HCT116 (cell line): ENCODE measurements around the gene THBD. TPM values are rescaled to one million over a fixed set of nuclear protein-coding genes. Genes with fewer than 3 reads are reported as not detected.

Source experiments
- ATAC-seq: fragments of 200-7000 bp; cut with Tn5 transposase; 2 replicates; pipeline ENCODE4 v1.9.1; 2020; ENCODE audit warnings: mild to moderate bottlenecking, moderate library complexity
- BruUV-seq: library from RNA; stranded (reverse); fragments of 400-500 nt; replicated peaks from 2 replicates; lab custom pipeline; 2021; lab: Mats Ljungman, UMichigan
- CTCF ChIA-PET: fragments of 300-600 bp; sonication (Branson Sonifier 250); formaldehyde crosslinking; loops from one replicate; lab custom pipeline; 2021; ENCODE audit warnings: antibody characterized with exemption; lab: Charles Lee
- POLR2A ChIA-PET: fragments of 300-600, 350-600 bp; sonication (Branson Sonifier 250); formaldehyde crosslinking; loops from one replicate; lab custom pipeline; 2021; ENCODE audit warnings: antibody characterized with exemption; lab: Charles Lee
- RAD21 ChIA-PET, 2 experiments: fragments of 300-600 bp; sonication (Branson Sonifier 250); formaldehyde crosslinking; loops; one replicate each; lab custom pipeline; 2023; ENCODE audit warnings: low total read pairs in 2 of 2; ENCODE audit not compliant: uncharacterized antibody in 2 of 2, unreplicated experiment in 2 of 2, low non-redundant PET in 1 of 2; lab: Charles Lee
- DNase-seq: peaks from one replicate; pipeline ENCODE4 v3.0.0-alpha.2; 2010; ENCODE audit warnings: low read depth, low spot score
- H2AFZ ChIP-seq: fragments of 200-600 bp; shearing (Covaris generic), sonication (generic); 2 replicates; pipeline ENCODE4 v1.6.1; 2017; ENCODE audit warnings: low read depth, mixed run types, mixed read lengths, antibody characterized with exemption, low read length; ENCODE audit not compliant: poor library complexity, severe bottlenecking
- H3K27ac ChIP-seq: 2 replicates; pipeline ENCODE4 v1.5.1; 2012; ENCODE audit warnings: low read depth, low read length
- H3K27me3 ChIP-seq: fragments of 200-600 bp; sonication (generic); 2 replicates; pipeline ENCODE4 v1.6.1; 2016; ENCODE audit warnings: mixed run types, low read length, mixed read lengths; ENCODE audit not compliant: insufficient read depth
- H3K36me3 ChIP-seq, 2 experiments: fragments of 200-500 bp in 1 of 2; fragments of 200-600 bp in 1 of 2; sonication (Bioruptor generic) in 1 of 2; sonication (generic) in 1 of 2; 2 replicates each; pipeline versions ENCODE4 v1.5.1 to v1.6.1; 2014 to 2016; ENCODE audit warnings: low read length in 2 of 2, inconsistent platforms in 1 of 2, mixed read lengths in 1 of 2, mixed run types in 1 of 2; ENCODE audit not compliant: insufficient read depth in 2 of 2, control insufficient read depth in 1 of 2
- H3K4me1 ChIP-seq, 2 experiments: fragments of 200-600 bp in 1 of 2; sonication (generic) in 1 of 2; 2 replicates each; pipeline versions ENCODE4 v1.5.1 to v1.6.1; 2012 to 2017; ENCODE audit warnings: low read length in 2 of 2, inconsistent platforms in 1 of 2, mild to moderate bottlenecking in 1 of 2, mixed read lengths in 1 of 2, mixed run types in 1 of 2, moderate library complexity in 1 of 2; ENCODE audit not compliant: insufficient read depth in 2 of 2, control insufficient read depth in 1 of 2
- H3K4me2 ChIP-seq: fragments of 200-600 bp; sonication (generic); 2 replicates; pipeline ENCODE4 v1.6.1; 2017; ENCODE audit warnings: mixed run types, low read length, mixed read lengths
- H3K4me3 ChIP-seq, 2 experiments: fragments of 200-600 bp in 1 of 2; sonication (generic) in 1 of 2; replicated peaks in 1 of 2; 2 replicates each; pipeline ENCODE4 v1.5.1; 2011 to 2016; ENCODE audit warnings: low read length in 2 of 2, control low read depth in 1 of 2, low read depth in 1 of 2, mild to moderate bottlenecking in 1 of 2, mixed read lengths in 1 of 2, mixed run types in 1 of 2
- H3K79me2 ChIP-seq: fragments of 200-600 bp; sonication (generic); 2 replicates; pipeline ENCODE4 v1.6.1; 2017; ENCODE audit warnings: mild to moderate bottlenecking, mixed run types, low read length, moderate library complexity, mixed read lengths; ENCODE audit not compliant: insufficient read depth
- H3K9ac ChIP-seq: fragments of 200-600 bp; sonication (generic); 2 replicates; pipeline ENCODE4 v1.6.1; 2016; ENCODE audit warnings: low read length, mixed read lengths
- H3K9me2 ChIP-seq: fragments of 200-600 bp; sonication (generic), shearing (Covaris generic); 2 replicates; pipeline ENCODE4 v1.6.1; 2017; ENCODE audit warnings: mixed run types, mild to moderate bottlenecking, moderate library complexity; ENCODE audit not compliant: insufficient read depth
- H3K9me3 ChIP-seq, 2 experiments: fragments of 200-500 bp in 1 of 2; fragments of 200-600 bp in 1 of 2; sonication (Bioruptor generic) in 1 of 2; sonication (generic) in 1 of 2; 2 replicates each; pipeline ENCODE4 v1.6.1; 2014 to 2017; ENCODE audit warnings: low read length in 2 of 2, mixed read lengths in 2 of 2, inconsistent platforms in 1 of 2, low read depth in 1 of 2, mild to moderate bottlenecking in 1 of 2, mixed run types in 1 of 2, moderate library complexity in 1 of 2; ENCODE audit not compliant: control insufficient read depth in 1 of 2, insufficient read depth in 1 of 2
- H4K20me1 ChIP-seq: fragments of 200-600 bp; sonication (generic), shearing (Covaris generic); 2 replicates; pipeline ENCODE4 v1.6.1; 2017; ENCODE audit warnings: mixed run types, mild to moderate bottlenecking, moderate library complexity; ENCODE audit not compliant: insufficient read depth
- ATF3 ChIP-seq: IDR thresholded peaks from 2 replicates; pipeline ENCODE4 v1.6.1; 2012
- EGR1 ChIP-seq: IDR thresholded peaks from 2 replicates; pipeline ENCODE4 v1.6.1; 2012; ENCODE audit warnings: low read depth
- EZH2 ChIP-seq: fragments of 200-600 bp; sonication (generic); IDR thresholded peaks from 2 replicates; pipeline ENCODE4 v1.6.1; 2017; ENCODE audit warnings: antibody characterized with exemption, mixed run types
- MAX ChIP-seq: IDR thresholded peaks from 2 replicates; pipeline ENCODE4 v1.6.1; 2012
- POLR2AphosphoS5 ChIP-seq: IDR thresholded peaks from 2 replicates; pipeline ENCODE4 v1.6.1; 2011; ENCODE audit warnings: mild to moderate bottlenecking, low read depth, low read length, moderate library complexity
- REST ChIP-seq: IDR thresholded peaks from 2 replicates; pipeline ENCODE4 v1.6.1; 2012; ENCODE audit warnings: low read depth
- SIN3A ChIP-seq: IDR thresholded peaks from 2 replicates; pipeline ENCODE4 v1.6.1; 2012; ENCODE audit warnings: low read depth
- SP1 ChIP-seq: IDR thresholded peaks from 2 replicates; pipeline ENCODE4 v1.6.1; 2012; ENCODE audit warnings: low read depth
- ZFX ChIP-seq: fragments of 450-650 bp; IDR thresholded peaks from 2 replicates; pipeline ENCODE4 v1.6.1; 2017
- intact Hi-C: fragments of 100-400 bp; cut with micrococcal nuclease; formaldehyde crosslinking; loops from 2 replicates; pipeline ENCODE4 v1.10.0; 2022
- total RNA-seq: library from RNA; stranded (reverse); gene quantifications from one replicate; pipeline ENCODE4 v1.2.1, GENCODE V29; 2021; ENCODE audit not compliant: unreplicated experiment

Gene THBD
- total RNA-seq, 1 experiment from 2014 or later, result 0.39 TPM

- no peaks in the 10 kb centered on the region for H3K79me2 ChIP-seq
- no peak overlapping the region for H3K4me3 ChIP-seq
- CTCF ChIA-PET, result no interaction called here
- intact Hi-C loops, result no loop called here
- no peak overlapping the region for H3K4me2 ChIP-seq
- H3K4me1 ChIP-seq, result no peaks in the 10 kb centered on the region
- H4K20me1 ChIP-seq, result no peaks in the 10 kb centered on the region
- H3K27ac ChIP-seq, result no peak overlapping the region
- POLR2A ChIA-PET, result no interaction called here
- H3K9ac ChIP-seq, result no peak overlapping the region
- peaks cover 6% of the 10 kb centered on the region for H3K27me3 ChIP-seq
- no peak for TF ChIP-seq EZH2
- TF ChIP-seq ATF3, result no peak
- no peak for TF ChIP-seq SIN3A
- TF ChIP-seq POLR2AphosphoS5, result no peak
- TF ChIP-seq EGR1, result no peak
- no peak for TF ChIP-seq ZFX
- no peak for TF ChIP-seq SP1
- TF ChIP-seq REST, result no peak
- TF ChIP-seq MAX, result no peak
- no peak for DNase-seq
- no TSS peak for BruUV-seq
- no peak for ATAC-seq
- H3K9me2 ChIP-seq, result no peaks in the 10 kb centered on the region
- H3K36me3 ChIP-seq, result no peaks in the 10 kb centered on the region
- no peaks in the 10 kb centered on the region for H3K9me3 ChIP-seq
- RAD21 ChIA-PET, result no interaction called here
- H2AFZ ChIP-seq, result no peak overlapping the region
Measured at GRCh38 chr20:23084845-23085365, 35.4 kb upstream of the THBD start.
